Measurements from ENCODE around the gene RAB43. TPM values are rescaled to one million over a fixed set of nuclear protein-coding genes. Genes with fewer than 3 reads are reported as not detected.
"Not testable (repeated sequence)": the region's sequence is repeated elsewhere in the genome, so short reads cannot be mapped to it uniquely, and the experiment has no call there.

The RAB43 gene
- total RNA-seq, 4 donors from 2014 or later, result 12.8 to 18.5 (median 16.3) TPM

- no peak for TF ChIP-seq CTCF (IDR thresholded peaks at IDR 0.05)
- ATAC-seq (ENCODE audit: low FRiP score) (no peak), DNase-seq (ENCODE audit: low spot score) (no peak)
Observed at GRCh38 chr3:129104051-129104450, 17.6 kb downstream of the RAB43 start.

GRCh38 chr3:129103296-129103695 is 18.3 kb downstream of the RAB43 start:
- ATAC-seq (ENCODE audit: low FRiP score) (no peak), DNase-seq (ENCODE audit: low spot score) (no peak)
- TF ChIP-seq CTCF (IDR thresholded peaks at IDR 0.05), result no peak

GRCh38 chr3:129101370-129102138 is 20.1 kb downstream of the RAB43 start:
- ATAC-seq (ENCODE audit: low FRiP score), result no peak
- no peak for DNase-seq (ENCODE audit: low spot score)
- TF ChIP-seq CTCF (IDR thresholded peaks at IDR 0.05), result no peak

GRCh38 chr3:129100274-129100673 is 21.3 kb downstream of the RAB43 start:
- DNase-seq (ENCODE audit: low spot score) (no peak), ATAC-seq (ENCODE audit: low FRiP score) (no peak)
- no peak for TF ChIP-seq CTCF (IDR thresholded peaks at IDR 0.05)

GRCh38 chr3:129095285-129095684 is 26.3 kb downstream of the RAB43 start:
- no peak for TF ChIP-seq CTCF (IDR thresholded peaks at IDR 0.05)
- no peak for ATAC-seq (ENCODE audit: low FRiP score)
- no peak for DNase-seq (ENCODE audit: low spot score)

- ATAC-seq (ENCODE audit: low FRiP score); DNase-seq (ENCODE audit: low spot score): not testable (repeated sequence)
Observed at GRCh38 chr3:129088312-129088711, 33.3 kb downstream of the RAB43 start.

GRCh38 chr3:129087904-129088303 is 33.7 kb downstream of the RAB43 start:
- peak; percentile 67 for ATAC-seq (ENCODE audit: low FRiP score)
- DNase-seq (ENCODE audit: low spot score), result not testable (repeated sequence)

GRCh38 chr3:129087138-129087702 is 34.4 kb downstream of the RAB43 start:
- ATAC-seq (ENCODE audit: low FRiP score) (no peak), DNase-seq (ENCODE audit: low spot score) (no peak)
- no peak for TF ChIP-seq CTCF (IDR thresholded peaks at IDR 0.05)
